ENCODE results near the gene IRF2. TPM values are rescaled to one million over a fixed set of nuclear protein-coding genes. Genes with fewer than 3 reads are reported as not detected.
A peak's percentile ranks its signal among the peaks of the same experiment; 100 is the strongest.

Gene IRF2
- total RNA-seq, 4 donors from 2014 or later: 23.7 to 36.8 (median 30.4) TPM

- peak overlapping the region in 2 of 4 donors; percentile 40 to 59 for H3K27ac ChIP-seq
- TF ChIP-seq CTCF (IDR thresholded peaks at IDR 0.05) (no peak), EP300 (IDR thresholded peaks at IDR 0.05) (no peak), POLR2A (IDR thresholded peaks at IDR 0.05) (no peak)
- H3K27me3 ChIP-seq: no peaks in the 10 kb centered on the region
- no peak for DNase-seq (ENCODE audit: low spot score in 2 of 2)
- WGBS, 2 donors: 94 to 98% methylated on average over 24 of the region's 24 CpGs
- H3K36me3 ChIP-seq: peaks cover 0 to 74% (median 4%) of the 10 kb centered on the region in 3 donors
- H3K4me3 ChIP-seq: no peak overlapping the region
- peaks cover 0 to 75% (median 10%) of the 10 kb centered on the region in 4 donors for H3K4me1 ChIP-seq
- no peaks in the 10 kb centered on the region for H3K9me3 ChIP-seq
Observed at GRCh38 chr4:184398741-184399511, 75.4 kb downstream of the IRF2 start.

GRCh38 chr4:184397516-184398163 lies 76.7 kb downstream of the IRF2 start:
- DNase-seq (ENCODE audit: low spot score in 2 of 2): no peak
- 63 to 70% methylated on average over 6 of the region's 6 CpGs for WGBS, 2 donors
- TF ChIP-seq CTCF (IDR thresholded peaks at IDR 0.05): no peak
- no peak for TF ChIP-seq EP300 (IDR thresholded peaks at IDR 0.05)
- no peak for TF ChIP-seq POLR2A (IDR thresholded peaks at IDR 0.05)
- Histone ChIP-seq H3K4me3 (no peak overlapping the region), H3K27ac (peak overlapping the region in 3 of 4 donors; percentile 27 to 70 (median 30)), H3K4me1 (peaks cover 0 to 81% (median 10%) of the 10 kb centered on the region in 4 donors), H3K36me3 (peaks cover 0 to 77% (median 0%) of the 10 kb centered on the region in 3 donors), H3K9me3 (no peaks in the 10 kb centered on the region), H3K27me3 (no peaks in the 10 kb centered on the region)

- Histone ChIP-seq H3K27me3 (no peaks in the 10 kb centered on the region), H3K27ac (peak overlapping the region in 3 of 4 donors; percentile 19 to 30 (median 28)), H3K4me3 (no peak overlapping the region), H3K36me3 (peaks cover 0 to 78% (median 0%) of the 10 kb centered on the region in 3 donors), H3K9me3 (no peaks in the 10 kb centered on the region), H3K4me1 (peaks cover 0 to 73% (median 8%) of the 10 kb centered on the region in 4 donors)
- TF ChIP-seq POLR2A (IDR thresholded peaks at IDR 0.05) (no peak), EP300 (IDR thresholded peaks at IDR 0.05) (no peak), CTCF (IDR thresholded peaks at IDR 0.05) (no peak)
- no peak for DNase-seq (ENCODE audit: low spot score in 2 of 2)
- WGBS, 2 donors: 90% methylated on average over 15 of the region's 15 CpGs
Observed at GRCh38 chr4:184396570-184397515, 77.5 kb downstream of the IRF2 start.

GRCh38 chr4:184395971-184396391 lies 78.4 kb downstream of the IRF2 start:
- WGBS, 2 donors: 92 to 94% methylated on average over 14 of the region's 14 CpGs
- Histone ChIP-seq H3K4me1 (peaks cover 0 to 65% (median 6%) of the 10 kb centered on the region in 4 donors), H3K36me3 (peaks cover 0 to 86% (median 0%) of the 10 kb centered on the region in 3 donors), H3K27ac (peak overlapping the region in 3 of 4 donors; percentile 32 to 46 (median 41)), H3K4me3 (no peak overlapping the region), H3K9me3 (no peaks in the 10 kb centered on the region), H3K27me3 (no peaks in the 10 kb centered on the region)
- no peak for DNase-seq (ENCODE audit: low spot score in 2 of 2)
- TF ChIP-seq POLR2A (IDR thresholded peaks at IDR 0.05): no peak

- no peak overlapping the region for H3K4me3 ChIP-seq
- no peaks in the 10 kb centered on the region for H3K27me3 ChIP-seq
- peaks cover 0 to 91% (median 0%) of the 10 kb centered on the region in 3 donors for H3K36me3 ChIP-seq
- DNase-seq (ENCODE audit: low spot score in 2 of 2): no peak
- 74 to 91% methylated on average over 7 of the region's 7 CpGs for WGBS, 2 donors
- no peaks in the 10 kb centered on the region for H3K9me3 ChIP-seq
- TF ChIP-seq POLR2A (IDR thresholded peaks at IDR 0.05) (no peak), EP300 (IDR thresholded peaks at IDR 0.05) (no peak), CTCF (IDR thresholded peaks at IDR 0.05) (no peak)
- peaks cover 0 to 60% (median 4%) of the 10 kb centered on the region in 4 donors for H3K4me1 ChIP-seq
- H3K27ac ChIP-seq: peak overlapping the region in 2 of 4 donors; percentile 41 to 46
Observed at GRCh38 chr4:184395451-184395917, 78.9 kb downstream of the IRF2 start.
